ENCODE measurements around the gene OR2F1.
"Not testable (repeated sequence)": the region's sequence is repeated elsewhere in the genome, so short reads cannot be mapped to it uniquely, and the experiment has no call there.

OR2F1 gene

DNA sequence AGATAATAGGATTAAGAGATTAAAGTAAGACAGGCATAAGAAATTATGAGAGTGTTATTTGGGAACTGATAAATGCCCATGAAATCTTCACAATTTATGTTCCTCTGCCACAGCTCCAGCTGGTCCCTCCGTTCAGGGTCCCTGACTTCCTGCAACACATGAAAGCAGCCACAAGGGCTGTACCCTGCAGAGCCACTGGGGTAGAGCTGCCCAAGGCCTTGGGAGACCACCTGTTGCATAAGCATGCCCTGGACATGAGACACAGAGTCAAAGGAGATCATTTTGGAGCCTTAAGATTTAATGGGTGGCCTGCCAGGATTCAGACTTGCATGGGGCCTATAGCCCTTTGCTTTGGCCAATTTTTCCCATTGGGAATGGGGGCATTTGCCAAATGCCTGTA, 56.2 kb downstream of the OR2F1 start:
- not testable (repeated sequence) for DNase-seq

DNA sequence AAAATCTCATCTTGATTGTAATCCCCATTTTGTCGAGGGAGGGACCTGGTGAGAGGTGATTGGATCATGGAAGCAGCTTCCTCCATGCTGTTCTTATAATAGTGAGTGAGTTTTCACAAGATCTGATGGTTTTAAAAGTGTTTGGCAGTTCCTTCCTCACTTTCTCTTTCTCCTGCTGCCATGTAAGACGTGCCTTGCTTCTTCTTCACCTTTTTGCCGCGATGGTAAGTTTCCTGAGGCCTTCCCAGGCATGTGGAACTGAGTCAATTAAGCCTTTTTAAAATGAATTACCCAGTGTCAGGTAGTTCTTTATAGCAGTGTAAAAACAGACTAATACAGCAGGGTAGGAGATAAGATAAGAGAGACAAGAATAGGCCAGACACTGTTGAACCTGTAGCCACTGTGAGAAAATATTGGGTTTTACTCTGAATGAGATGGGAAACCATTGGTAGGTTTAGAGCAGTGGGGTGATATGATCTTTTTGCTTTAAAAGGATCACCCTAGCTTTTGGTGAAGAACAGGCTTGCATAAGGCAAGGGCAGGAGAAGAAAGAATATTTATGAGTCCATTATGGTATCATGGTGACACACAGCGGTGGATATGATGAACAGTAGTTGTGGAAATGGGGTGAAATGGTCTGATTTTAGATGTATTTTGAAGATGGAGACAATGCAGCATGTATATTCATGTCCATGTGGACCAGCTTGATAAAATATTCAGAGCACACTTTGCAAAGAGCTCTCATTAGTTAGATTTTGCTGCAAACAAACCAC, 57.0 kb downstream of the OR2F1 start:
- no peak for DNase-seq
